Measurements from ENCODE around the gene ABHD16B. TPM values are rescaled to one million over a fixed set of nuclear protein-coding genes. Genes with fewer than 3 reads are reported as not detected.
A peak's percentile ranks its signal among the peaks of the same experiment; 100 is the strongest.

ABHD16B gene
- total and polyA plus RNA-seq, 2 of the 13 experiments (the other 11 are each of a cell fraction or from before 2014, with no cell fraction given), result not detected

GRCh38 chr20:63831993-63832686 is 29.2 kb upstream of the ABHD16B start (continued):
- peak; percentile 70 for TF ChIP-seq ZNF18 (CRISPR knock-in tag; IDR thresholded peaks at IDR 0.05; ENCODE audit: insufficient replicate concordance)
- no peak for TF ChIP-seq DNMT1 (CRISPR knock-in tag; IDR thresholded peaks at IDR 0.05)
- TF ChIP-seq, protein P1, sequence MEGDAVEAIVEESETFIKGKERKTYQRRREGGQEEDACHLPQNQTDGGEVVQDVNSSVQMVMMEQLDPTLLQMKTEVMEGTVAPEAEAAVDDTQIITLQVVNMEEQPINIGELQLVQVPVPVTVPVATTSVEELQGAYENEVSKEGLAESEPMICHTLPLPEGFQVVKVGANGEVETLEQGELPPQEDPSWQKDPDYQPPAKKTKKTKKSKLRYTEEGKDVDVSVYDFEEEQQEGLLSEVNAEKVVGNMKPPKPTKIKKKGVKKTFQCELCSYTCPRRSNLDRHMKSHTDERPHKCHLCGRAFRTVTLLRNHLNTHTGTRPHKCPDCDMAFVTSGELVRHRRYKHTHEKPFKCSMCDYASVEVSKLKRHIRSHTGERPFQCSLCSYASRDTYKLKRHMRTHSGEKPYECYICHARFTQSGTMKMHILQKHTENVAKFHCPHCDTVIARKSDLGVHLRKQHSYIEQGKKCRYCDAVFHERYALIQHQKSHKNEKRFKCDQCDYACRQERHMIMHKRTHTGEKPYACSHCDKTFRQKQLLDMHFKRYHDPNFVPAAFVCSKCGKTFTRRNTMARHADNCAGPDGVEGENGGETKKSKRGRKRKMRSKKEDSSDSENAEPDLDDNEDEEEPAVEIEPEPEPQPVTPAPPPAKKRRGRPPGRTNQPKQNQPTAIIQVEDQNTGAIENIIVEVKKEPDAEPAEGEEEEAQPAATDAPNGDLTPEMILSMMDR (CRISPR knock-in tag; IDR thresholded peaks at IDR 0.05), result peak; percentile 31
- TF ChIP-seq TFAP4 (IDR thresholded peaks at IDR 0.05; ENCODE audit: borderline replicate concordance, low read depth), result 0 out of 2 replicates have a peak, but pooled peaks have one; percentile 12
- TF ChIP-seq ZNF256 (CRISPR knock-in tag; conservative IDR thresholded peaks at IDR 0.05), result no peak; the same call in 1 of the 2 replicates
- TF ChIP-seq ZNF768 (CRISPR knock-in tag; IDR thresholded peaks at IDR 0.05), result peak; percentile 58; the same call in 1 of the 2 replicates
- no peak for TF ChIP-seq RFXANK (CRISPR knock-in tag; IDR thresholded peaks at IDR 0.05)
- TF ChIP-seq RXRB (CRISPR knock-in tag; IDR thresholded peaks at IDR 0.05; ENCODE audit: borderline replicate concordance), result peak; percentile 13; the same call in 1 of the 2 replicates
- TF ChIP-seq ZNF383 (CRISPR knock-in tag; IDR thresholded peaks at IDR 0.05; ENCODE audit: borderline replicate concordance), result 0 out of 2 replicates have a peak, but pooled peaks have one; percentile 24
- TF ChIP-seq AGO2 (optimal IDR thresholded peaks at IDR 0.05; ENCODE audit: low read depth, low read length), result peak; percentile 55
- TF ChIP-seq, protein P2, sequence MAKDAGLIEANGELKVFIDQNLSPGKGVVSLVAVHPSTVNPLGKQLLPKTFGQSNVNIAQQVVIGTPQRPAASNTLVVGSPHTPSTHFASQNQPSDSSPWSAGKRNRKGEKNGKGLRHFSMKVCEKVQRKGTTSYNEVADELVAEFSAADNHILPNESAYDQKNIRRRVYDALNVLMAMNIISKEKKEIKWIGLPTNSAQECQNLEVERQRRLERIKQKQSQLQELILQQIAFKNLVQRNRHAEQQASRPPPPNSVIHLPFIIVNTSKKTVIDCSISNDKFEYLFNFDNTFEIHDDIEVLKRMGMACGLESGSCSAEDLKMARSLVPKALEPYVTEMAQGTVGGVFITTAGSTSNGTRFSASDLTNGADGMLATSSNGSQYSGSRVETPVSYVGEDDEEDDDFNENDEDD (CRISPR knock-in tag; IDR thresholded peaks at IDR 0.05; ENCODE audit: borderline replicate concordance), result peak; percentile 93; the same call in 1 of the 2 replicates
- TF ChIP-seq TRIM24 (CRISPR knock-in tag; IDR thresholded peaks at IDR 0.05), result no peak
- TF ChIP-seq MAFF (IDR thresholded peaks at IDR 0.05; ENCODE audit: low read depth, low read length), result no peak
- TF ChIP-seq HOXA5 (CRISPR knock-in tag; IDR thresholded peaks at IDR 0.05), result peak; percentile 86
- TF ChIP-seq SNAPC2 (CRISPR knock-in tag; IDR thresholded peaks at IDR 0.05), result no peak
- peak; percentile 13; the same call in 1 of the 2 replicates for TF ChIP-seq ZNF12 (CRISPR knock-in tag; IDR thresholded peaks at IDR 0.05)
- 0 out of 2 replicates have a peak, but pooled peaks have one; percentile 52 for TF ChIP-seq ZNF451 (CRISPR knock-in tag; IDR thresholded peaks at IDR 0.05)
- peak; percentile 32; the same call in 1 of the 2 replicates for TF ChIP-seq ZNF558 (CRISPR knock-in tag; IDR thresholded peaks at IDR 0.05; ENCODE audit: borderline replicate concordance)
- TF ChIP-seq ESRRA (CRISPR knock-in tag; IDR thresholded peaks at IDR 0.05; ENCODE audit: low read depth), result peak; percentile 28; the same call in 1 of the 2 replicates
- TF ChIP-seq ZKSCAN5 (CRISPR knock-in tag; IDR thresholded peaks at IDR 0.05), result peak; percentile 98
- no peak for TF ChIP-seq ZBTB7A (CRISPR knock-in tag; IDR thresholded peaks at IDR 0.05)
- peak; percentile 50; the same call in 1 of the 2 replicates for TF ChIP-seq NCOA1 (CRISPR knock-in tag; IDR thresholded peaks at IDR 0.05)
- TF ChIP-seq, protein P3, sequence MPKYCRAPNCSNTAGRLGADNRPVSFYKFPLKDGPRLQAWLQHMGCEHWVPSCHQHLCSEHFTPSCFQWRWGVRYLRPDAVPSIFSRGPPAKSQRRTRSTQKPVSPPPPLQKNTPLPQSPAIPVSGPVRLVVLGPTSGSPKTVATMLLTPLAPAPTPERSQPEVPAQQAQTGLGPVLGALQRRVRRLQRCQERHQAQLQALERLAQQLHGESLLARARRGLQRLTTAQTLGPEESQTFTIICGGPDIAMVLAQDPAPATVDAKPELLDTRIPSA (CRISPR knock-in tag; IDR thresholded peaks at IDR 0.05; ENCODE audit: borderline replicate concordance), result no peak
- TF ChIP-seq ZNF607 (CRISPR knock-in tag; IDR thresholded peaks at IDR 0.05; ENCODE audit: borderline replicate concordance), result 0 out of 2 replicates have a peak, but pooled peaks have one; percentile 74

Measured in HepG2 (cell line).